Measurements from ENCODE around the gene PARP4. TPM values are rescaled to one million over a fixed set of nuclear protein-coding genes. Genes with fewer than 3 reads are reported as not detected.

The PARP4 gene
- total and polyA plus RNA-seq, 2 donors (not counting 1 experiment from before 2014, with no cell fraction given): 41.2 to 41.8 TPM

GRCh38 chr13:24528816-24529398, 16.3 kb upstream of the PARP4 start:
- no peaks in the 10 kb centered on the region for H4K20me1 ChIP-seq (ENCODE audit: control insufficient read depth, extremely low read depth, insufficient read depth, low read length)
- DNase-seq (ENCODE audit: low read depth in 2 of 2): no peak
- no peak overlapping the region for H3K27ac ChIP-seq (ENCODE audit: insufficient read depth, low read length)
- H3K36me3 ChIP-seq (ENCODE audit: control insufficient read depth, insufficient read depth, low read length): no peaks in the 10 kb centered on the region
- H3K9me3 ChIP-seq (ENCODE audit: control insufficient read depth, insufficient read depth, low read depth, low read length): no peaks in the 10 kb centered on the region
- no peak overlapping the region for H3K4me3 ChIP-seq (replicated peaks in 1 of 4; ENCODE audit: control extremely low read depth in 1 of 4, insufficient read depth in 1 of 4, low read depth in 3 of 4, low read length in 4 of 4)
- no peaks in the 10 kb centered on the region for H3K79me2 ChIP-seq (ENCODE audit: control insufficient read depth, insufficient read depth, low read length)
- H2AFZ ChIP-seq (ENCODE audit: low read length): no peak overlapping the region
- no peak overlapping the region for H3K9ac ChIP-seq (ENCODE audit: insufficient read depth, low read length)
- peaks cover 10% of the 10 kb centered on the region for H3K27me3 ChIP-seq (ENCODE audit: control insufficient read depth, insufficient read depth, low read length)
- H3K4me1 ChIP-seq (ENCODE audit: control insufficient read depth, extremely low read depth, insufficient read depth, low read length): no peaks in the 10 kb centered on the region
- no peak overlapping the region for H3K4me2 ChIP-seq (ENCODE audit: extremely low read depth, insufficient read depth, low read length)
- TF ChIP-seq EZH2 (IDR thresholded peaks at IDR 0.05; ENCODE audit: low read length, missing control alignments) (no peak), CTCF (conservative IDR thresholded peaks at IDR 0.05 in 1 of 2, IDR thresholded peaks at IDR 0.05 in 1 of 2; ENCODE audit: low read depth in 1 of 2, low read length in 2 of 2) (no peak)

- Histone ChIP-seq H3K79me2 (ENCODE audit: control insufficient read depth, insufficient read depth, low read length) (no peaks in the 10 kb centered on the region), H3K9me3 (ENCODE audit: control insufficient read depth, insufficient read depth, low read depth, low read length) (no peaks in the 10 kb centered on the region), H4K20me1 (ENCODE audit: control insufficient read depth, extremely low read depth, insufficient read depth, low read length) (no peaks in the 10 kb centered on the region), H3K9ac (ENCODE audit: insufficient read depth, low read length) (no peak overlapping the region), H3K27me3 (ENCODE audit: control insufficient read depth, insufficient read depth, low read length) (peaks cover 8% of the 10 kb centered on the region), H3K4me2 (ENCODE audit: extremely low read depth, insufficient read depth, low read length) (no peak overlapping the region), H3K4me3 (replicated peaks in 1 of 4; ENCODE audit: control extremely low read depth in 1 of 4, insufficient read depth in 1 of 4, low read depth in 3 of 4, low read length in 4 of 4) (no peak overlapping the region), H3K27ac (ENCODE audit: insufficient read depth, low read length) (no peak overlapping the region), H2AFZ (ENCODE audit: low read length) (no peak overlapping the region), H3K36me3 (ENCODE audit: control insufficient read depth, insufficient read depth, low read length) (no peaks in the 10 kb centered on the region), H3K4me1 (ENCODE audit: control insufficient read depth, extremely low read depth, insufficient read depth, low read length) (no peaks in the 10 kb centered on the region)
- no peak for TF ChIP-seq EZH2 (IDR thresholded peaks at IDR 0.05; ENCODE audit: low read length, missing control alignments)
- no peak for TF ChIP-seq CTCF (conservative IDR thresholded peaks at IDR 0.05 in 1 of 2, IDR thresholded peaks at IDR 0.05 in 1 of 2; ENCODE audit: low read depth in 1 of 2, low read length in 2 of 2)
- DNase-seq (ENCODE audit: low read depth in 2 of 2): no peak
Observed at GRCh38 chr13:24527266-24527775, 14.7 kb upstream of the PARP4 start.

GRCh38 chr13:24520733-24521132, 8.2 kb upstream of the PARP4 start:
- DNase-seq (ENCODE audit: low read depth in 2 of 2): no peak
- no peaks in the 10 kb centered on the region for H3K79me2 ChIP-seq (ENCODE audit: control insufficient read depth, insufficient read depth, low read length)
- no peak for TF ChIP-seq CTCF (conservative IDR thresholded peaks at IDR 0.05 in 1 of 2, IDR thresholded peaks at IDR 0.05 in 1 of 2; ENCODE audit: low read depth in 1 of 2, low read length in 2 of 2)
- TF ChIP-seq EZH2 (IDR thresholded peaks at IDR 0.05; ENCODE audit: low read length, missing control alignments): no peak
- H4K20me1 ChIP-seq (ENCODE audit: control insufficient read depth, extremely low read depth, insufficient read depth, low read length): no peaks in the 10 kb centered on the region
- no peak overlapping the region for H3K4me2 ChIP-seq (ENCODE audit: extremely low read depth, insufficient read depth, low read length)
- no peak overlapping the region for H3K4me3 ChIP-seq (replicated peaks in 1 of 4; ENCODE audit: control extremely low read depth in 1 of 4, insufficient read depth in 1 of 4, low read depth in 3 of 4, low read length in 4 of 4)
- H3K4me1 ChIP-seq (ENCODE audit: control insufficient read depth, extremely low read depth, insufficient read depth, low read length): no peaks in the 10 kb centered on the region
- no peak overlapping the region for H3K27ac ChIP-seq (ENCODE audit: insufficient read depth, low read length)
- H2AFZ ChIP-seq (ENCODE audit: low read length): no peak overlapping the region
- H3K9me3 ChIP-seq (ENCODE audit: control insufficient read depth, insufficient read depth, low read depth, low read length): no peaks in the 10 kb centered on the region
- no peak overlapping the region for H3K9ac ChIP-seq (ENCODE audit: insufficient read depth, low read length)
- H3K36me3 ChIP-seq (ENCODE audit: control insufficient read depth, insufficient read depth, low read length): no peaks in the 10 kb centered on the region
- no peaks in the 10 kb centered on the region for H3K27me3 ChIP-seq (ENCODE audit: control insufficient read depth, insufficient read depth, low read length)

All from fibroblast of lung (primary cell).